AG09319 (cell line): ENCODE results near the gene PSMA4.

Source experiments
- DNase-seq: peaks from one replicate; pipeline ENCODE4 v3.0.0-alpha.2; 2010; ENCODE audit warnings: low read depth; ENCODE audit errors: extremely low read depth
- CTCF ChIP-seq: IDR thresholded peaks from 2 replicates; pipeline ENCODE4 v1.5.1; 2011; ENCODE audit warnings: low read depth, mild to moderate bottlenecking, inconsistent platforms, low read length, moderate library complexity

The PSMA4 gene

GRCh38 chr15:78540141-78540870, at the start of gene PSMA4:
PSMA4 (plus strand) TSS chr15:78540444; CDS start chr15:78541928, 1,484 bp downstream.
- DNase-seq = peak; percentile 48
- no peak; the same call in 1 of the 2 replicates for TF ChIP-seq CTCF

- DNase-seq = no peak
- TF ChIP-seq CTCF = no peak
Observed at GRCh38 chr15:78492872-78493271, 47.4 kb upstream of the PSMA4 start.

- no peak for TF ChIP-seq CTCF
- DNase-seq = no peak
Observed at GRCh38 chr15:78501857-78502256, 38.4 kb upstream of the PSMA4 start.

GRCh38 chr15:78502641-78503040, 37.6 kb upstream of the PSMA4 start:
- no peak for TF ChIP-seq CTCF
- DNase-seq = no peak

GRCh38 chr15:78506971-78507830, 33.0 kb upstream of the PSMA4 start, which contains the start of gene HYKK:
HYKK (plus strand) TSS chr15:78507577; CDS start chr15:78513089, 5,512 bp downstream.
- peak; percentile 88 for DNase-seq
- TF ChIP-seq CTCF = no peak; the same call in 1 of the 2 replicates

- DNase-seq = no peak
- TF ChIP-seq CTCF = no peak
Observed at GRCh38 chr15:78507831-78508160, 32.4 kb upstream of the PSMA4 start.

GRCh38 chr15:78508272-78508671, 32.0 kb upstream of the PSMA4 start:
- no peak for DNase-seq
- no peak for TF ChIP-seq CTCF
